K562 (cell line): ENCODE data around the gene TULP4. TPM values are rescaled to one million over a fixed set of nuclear protein-coding genes. Genes with fewer than 3 reads are reported as not detected.

Source experiments
- ATAC-seq: fragments of 200-7000 bp; cut with Tn5 transposase; 3 replicates; pipeline ENCODE4 v1.9.1; 2020; ENCODE audit warnings: moderate library complexity
- BruUV-seq: library from RNA; stranded (reverse); fragments of 400-500 nt; replicated peaks from 2 replicates; lab custom pipeline; 2021; lab: Mats Ljungman, UMichigan
- CTCF ChIA-PET: fragments of 300-600 bp; formaldehyde crosslinking; extraction: SDS; loops from one replicate; lab custom pipeline; 2021; ENCODE audit warnings: low intra/inter-chr PET ratio; lab: Yijun Ruan, JAX
- POLR2A ChIA-PET: fragments of 300-600, 350-650 bp; sonication (Branson Sonifier 250); formaldehyde crosslinking; extraction: SDS; loops from one replicate; lab custom pipeline; 2021; ENCODE audit warnings: antibody characterized with exemption, inconsistent platforms; lab: Yijun Ruan, JAX
- DNase-seq, 4 experiments: peaks; one replicate each; pipeline versions ENCODE4 v3.0.0 to v3.0.0-alpha.2; 2011 to 2018; ENCODE audit warnings: low spot score in 3 of 4, mixed read lengths in 3 of 4; ENCODE audit errors: extremely low read depth in 1 of 4
- FAIRE-seq: peaks from 2 replicates; lab custom pipeline; 2011; peaks lifted over from hg19 to GRCh38; lab: Jason Lieb, UNC
- H2AFZ ChIP-seq: 2 replicates; pipeline ENCODE4 v1.6.0; 2011; ENCODE audit warnings: low read depth, low read length, control low read depth, inconsistent platforms
- H3K27ac ChIP-seq: fragments of 200-600 bp; 3 replicates; pipeline ENCODE4 v1.8.0; 2011; ENCODE audit warnings: low read depth, mild to moderate bottlenecking, control low read depth, inconsistent platforms, low read length, moderate library complexity, mixed read lengths; ENCODE audit errors: extremely low read depth
- H3K27me3 ChIP-seq, 2 experiments: fragments of 300-600 bp in 1 of 2; 2 replicates in 1 of 2; 3 replicates in 1 of 2; pipeline versions ENCODE4 v1.6.0 to v1.8.0; 2011; ENCODE audit warnings: inconsistent platforms in 2 of 2, low read length in 2 of 2, mild to moderate bottlenecking in 1 of 2, mixed read lengths in 1 of 2, moderate library complexity in 1 of 2; ENCODE audit not compliant: control insufficient read depth in 2 of 2, insufficient read depth in 2 of 2
- H3K36me3 ChIP-seq: fragments of 300-600 bp; 3 replicates; pipeline ENCODE4 v1.8.0; 2011; ENCODE audit warnings: mild to moderate bottlenecking, low read length, inconsistent platforms; ENCODE audit not compliant: control insufficient read depth, insufficient read depth
- H3K4me1 ChIP-seq, 2 experiments: fragments of 200-600 bp in 1 of 2; replicated peaks in 1 of 2; 2 replicates in 1 of 2; 3 replicates in 1 of 2; pipeline versions ENCODE4 v1.5.1 to v1.8.0; 2011; ENCODE audit warnings: inconsistent platforms in 2 of 2, low read length in 2 of 2, mild to moderate bottlenecking in 1 of 2, mixed read lengths in 1 of 2, moderate library complexity in 1 of 2; ENCODE audit not compliant: control insufficient read depth in 2 of 2, insufficient read depth in 2 of 2
- H3K4me2 ChIP-seq: 2 replicates; pipeline ENCODE4 v1.6.1; 2011; ENCODE audit warnings: low read length, control low read depth, inconsistent platforms, mixed read lengths; ENCODE audit not compliant: insufficient read depth
- H3K4me3 ChIP-seq: fragments of 200-600 bp; sonication (generic), shearing (Covaris generic); 2 replicates; pipeline ENCODE4 v1.5.1; 2016; ENCODE audit warnings: control low read depth, inconsistent platforms
- H3K79me2 ChIP-seq: fragments of 200-600 bp; 3 replicates; pipeline ENCODE4 v1.8.0; 2011; ENCODE audit warnings: low read length, inconsistent platforms; ENCODE audit not compliant: control insufficient read depth, insufficient read depth
- H3K9ac ChIP-seq, 2 experiments: 2 replicates each; pipeline versions ENCODE4 v1.6.0 to v1.6.1; 2011; ENCODE audit warnings: low read depth in 2 of 2, low read length in 2 of 2, control low read depth in 1 of 2, inconsistent platforms in 1 of 2, mild to moderate bottlenecking in 1 of 2, mixed read lengths in 1 of 2; ENCODE audit not compliant: insufficient read depth in 1 of 2
- H3K9me1 ChIP-seq: one replicate; pipeline ENCODE4 v1.6.0; 2011; ENCODE audit warnings: inconsistent platforms, mild to moderate bottlenecking, low read length, moderate library complexity; ENCODE audit not compliant: control insufficient read depth, insufficient read depth
- H3K9me3 ChIP-seq: replicated peaks from 2 replicates; pipeline ENCODE4 v1.5.1; 2011; ENCODE audit warnings: low read depth, low read length, inconsistent platforms; ENCODE audit not compliant: control insufficient read depth, insufficient read depth
- H4K20me1 ChIP-seq: replicated peaks from 2 replicates; pipeline ENCODE4 v1.6.1; 2011; ENCODE audit warnings: low read length, inconsistent platforms, mixed read lengths; ENCODE audit not compliant: control insufficient read depth, insufficient read depth
- BDP1 ChIP-seq: IDR thresholded peaks from 3 replicates; pipeline ENCODE4 v1.6.1; 2011; ENCODE audit not compliant: insufficient read length, insufficient read depth
- E2F3 ChIP-seq: fragments of 250-450 bp; sonication (Bioruptor Pico); IDR thresholded peaks from 2 replicates; pipeline ENCODE4 v1.4.0; 2020; ENCODE audit warnings: mild to moderate bottlenecking
- HDAC3 ChIP-seq: fragments of 450-650 bp; IDR thresholded peaks from 2 replicates; pipeline ENCODE4 v1.6.1; 2018; ENCODE audit warnings: borderline replicate concordance, mild to moderate bottlenecking, moderate library complexity; ENCODE audit not compliant: partially characterized antibody
- HDAC6 ChIP-seq: IDR thresholded peaks from 2 replicates; pipeline ENCODE4 v1.6.1; 2012; ENCODE audit warnings: low read depth, mild to moderate bottlenecking, control low read depth, inconsistent platforms, low read length, moderate library complexity
- HDGF ChIP-seq: fragments of 450-650 bp; IDR thresholded peaks from 2 replicates; pipeline ENCODE4 v1.6.1; 2016
- KLF16 ChIP-seq: IDR thresholded peaks from 2 replicates; pipeline ENCODE4 v1.6.1; 2016; ENCODE audit warnings: antibody characterized with exemption
- LCOR ChIP-seq: sonication (generic); formaldehyde crosslinking; IDR thresholded peaks from 2 replicates; pipeline ENCODE4 v1.8.0; 2022; ENCODE audit warnings: mild to moderate bottlenecking, missing genetic modification reagents
- NELFE ChIP-seq: IDR thresholded peaks from 2 replicates; pipeline ENCODE4 v1.6.1; 2011; ENCODE audit warnings: mild to moderate bottlenecking; ENCODE audit not compliant: insufficient read depth, insufficient read length
- NFATC3 ChIP-seq: fragments of 450-650 bp; IDR thresholded peaks from 2 replicates; pipeline ENCODE4 v1.6.1; 2017; ENCODE audit warnings: mild to moderate bottlenecking
- NR4A1 ChIP-seq, 2 experiments: fragments of 250-450 bp in 1 of 2; fragments of 450-650 bp in 1 of 2; sonication (Bioruptor Pico) in 1 of 2; IDR thresholded peaks; 2 replicates each; pipeline versions ENCODE4 v1.4.0 to v1.6.1; 2016 to 2020; ENCODE audit warnings: mild to moderate bottlenecking in 2 of 2, missing compliant biosample characterization in 1 of 2, missing genetic modification characterization in 1 of 2, moderate library complexity in 1 of 2
- NRF1 ChIP-seq, 2 experiments: fragments of 450-650 bp; IDR thresholded peaks in 1 of 2; conservative IDR thresholded peaks in 1 of 2; 2 replicates each; pipeline ENCODE4 v1.6.1; 2014; ENCODE audit warnings: mild to moderate bottlenecking in 2 of 2
- RAD51 ChIP-seq: fragments of 450-650 bp; IDR thresholded peaks from 2 replicates; pipeline ENCODE4 v1.7.1; 2016; ENCODE audit warnings: low read depth, mild to moderate bottlenecking, borderline replicate concordance
- RUNX1 ChIP-seq: sonication (generic); IDR thresholded peaks from 2 replicates; pipeline ENCODE4 v1.6.1; 2016; ENCODE audit warnings: antibody characterized with exemption, low read depth
- SPI1 ChIP-seq: IDR thresholded peaks from 2 replicates; pipeline ENCODE4 v1.6.1; 2011; ENCODE audit warnings: low read depth, low read length, control low read depth, borderline replicate concordance
- TEAD1 ChIP-seq, 2 experiments: fragments of 450-650 bp in 1 of 2; sonication (generic) in 1 of 2; formaldehyde crosslinking; IDR thresholded peaks; 2 replicates each; pipeline versions ENCODE4 v1.4.0 to v1.8.0; 2020 to 2022; ENCODE audit warnings: mild to moderate bottlenecking in 2 of 2, missing genetic modification reagents in 1 of 2
- TFAM ChIP-seq: fragments of 250-450 bp; sonication (Bioruptor Pico); conservative IDR thresholded peaks from 2 replicates; pipeline ENCODE4 v1.5.0; 2021; ENCODE audit warnings: mild to moderate bottlenecking, moderate library complexity
- ZNF165 ChIP-seq: fragments of 250-450 bp; sonication (Bioruptor Pico); IDR thresholded peaks from 2 replicates; pipeline ENCODE4 v1.4.0; 2020; ENCODE audit warnings: borderline replicate concordance
- ZNF551 ChIP-seq: fragments of 250-450 bp; sonication (Bioruptor Pico); IDR thresholded peaks from 2 replicates; pipeline ENCODE4 v1.5.0; 2021; ENCODE audit warnings: mild to moderate bottlenecking, moderate library complexity
- ZNF696 ChIP-seq: fragments of 250-450 bp; sonication (Bioruptor Pico); conservative IDR thresholded peaks from 2 replicates; pipeline ENCODE4 v1.4.0; 2020; ENCODE audit warnings: mild to moderate bottlenecking, moderate library complexity
- WGBS: fragments of 100-300 bp; shearing (Covaris generic); methylation state at CpG from one replicate; pipeline ENCODE4 v1.1.6; 2016; ENCODE audit warnings: low coverage, mixed read lengths; ENCODE audit not compliant: insufficient coverage; ENCODE audit errors: missing lambda C conversion rate; 5-methylcytosine and 5-hydroxymethylcytosine counted together
- in situ Hi-C: fragments of 300-500 bp; cut with MboI; formaldehyde crosslinking; loops from 4 replicates; pipeline ENCODE4 v1.15.0; 2018; ENCODE audit warnings: inconsistent platforms, mixed read lengths
- intact Hi-C: fragments of 100-400 bp; cut with micrococcal nuclease; formaldehyde crosslinking; loops from 2 replicates; pipeline ENCODE4 v1.14.2; 2022
- polyA plus RNA-seq, 8 experiments: library from polyadenylated mRNA; depleted of rRNA in 4 of 8; stranded (reverse) in 5 of 8; unstranded in 3 of 8; fragments of >200 nt; fragmentation: Nextera tagmentation in 2 of 8; fragmentation: Illumina TruSeq in 1 of 8; extraction: Ambion mirVana in 2 of 8; extraction: Trizol in 1 of 8; gene quantifications; 2 replicates each; pipeline versions ENCODE4 v1.2.1 to v1.2.3, GENCODE V29; 2011 to 2014; ENCODE audit warnings: inconsistent platforms in 1 of 8, missing spikeins in 1 of 8
- total RNA-seq, 7 experiments: library from RNA; depleted of rRNA in 6 of 7; stranded (reverse); fragments of >200 nt in 6 of 7; fragmentation: Illumina TruSeq in 2 of 7; extraction: Trizol in 2 of 7; gene quantifications; 2 replicates each; pipeline versions ENCODE4 v1.2.1 to v1.2.3, GENCODE V29; 2011 to 2021; ENCODE audit warnings: low replicate concordance in 1 of 7
- TF ChIP-seq, protein P1 (sequence below): fragments of 250-450 bp; sonication (Bioruptor Pico); IDR thresholded peaks from 2 replicates; pipeline ENCODE4 v1.5.0; 2021
- TF ChIP-seq, protein P2 (sequence below): IDR thresholded peaks from 2 replicates; pipeline ENCODE4 v1.6.1; 2011; ENCODE audit not compliant: insufficient read length; ENCODE audit errors: extremely low read depth

The TULP4 gene
- total and polyA plus RNA-seq, 9 of the 15 experiments (the other 6 are each of a cell fraction or from before 2014, with no cell fraction given) = 1.2 to 50.4 (median 11.0) TPM

DNA sequence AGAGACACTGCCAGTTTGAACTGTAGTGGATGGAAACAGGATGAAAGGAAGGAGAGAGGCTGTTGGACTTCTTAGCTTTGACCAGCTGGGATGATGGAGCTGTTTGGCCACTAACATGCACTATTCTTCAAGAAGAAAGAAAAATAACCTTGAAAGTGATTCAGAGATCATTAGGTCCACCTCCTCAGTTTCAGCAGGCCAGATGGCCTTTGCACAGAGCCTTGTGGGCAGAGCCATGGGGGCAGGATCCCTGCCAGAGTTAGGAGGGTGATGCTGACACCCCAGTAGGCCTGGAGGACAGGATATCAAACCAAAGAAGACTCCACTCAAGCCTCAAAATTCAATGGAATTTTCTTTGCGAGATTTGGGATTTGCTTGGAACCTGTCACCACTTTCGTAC is 173.2 kb downstream of the TULP4 start (continued):
- TF ChIP-seq, protein P1, sequence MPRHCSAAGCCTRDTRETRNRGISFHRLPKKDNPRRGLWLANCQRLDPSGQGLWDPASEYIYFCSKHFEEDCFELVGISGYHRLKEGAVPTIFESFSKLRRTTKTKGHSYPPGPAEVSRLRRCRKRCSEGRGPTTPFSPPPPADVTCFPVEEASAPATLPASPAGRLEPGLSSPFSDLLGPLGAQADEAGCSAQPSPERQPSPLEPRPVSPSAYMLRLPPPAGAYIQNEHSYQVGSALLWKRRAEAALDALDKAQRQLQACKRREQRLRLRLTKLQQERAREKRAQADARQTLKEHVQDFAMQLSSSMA = no peak
- TF ChIP-seq NELFE = no peak
- TF ChIP-seq HDAC3 = no peak
- TF ChIP-seq HDGF = no peak
- no peak for TF ChIP-seq SPI1

DNA sequence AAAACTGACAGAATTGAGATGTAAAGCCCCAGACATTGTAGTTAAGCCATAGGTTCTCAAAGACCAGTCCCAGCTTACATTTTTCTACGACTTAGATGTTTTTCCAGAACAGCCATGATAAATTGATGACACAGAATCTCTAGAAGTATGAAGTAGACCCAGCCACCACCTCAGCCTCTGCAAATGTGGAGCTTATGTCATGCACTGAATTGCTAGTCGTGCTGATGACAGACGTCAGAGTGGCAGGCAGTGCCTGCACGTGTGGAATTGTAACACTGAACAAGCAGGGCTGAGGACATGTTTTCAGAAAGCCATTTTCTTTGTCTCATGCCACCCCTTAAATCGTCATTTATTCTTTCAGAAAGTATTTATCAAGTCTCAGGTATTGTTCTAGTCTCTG is 175.2 kb downstream of the TULP4 start:
- in situ Hi-C loops (no loop called here), intact Hi-C loops (no loop called here)
- H3K9me1 ChIP-seq = no peaks in the 10 kb centered on the region
- H3K9me3 ChIP-seq = no peaks in the 10 kb centered on the region
- FAIRE-seq (no peak), DNase-seq (no peak), ATAC-seq (no peak)
- H3K79me2 ChIP-seq = no peaks in the 10 kb centered on the region
- H3K4me1 ChIP-seq = no peaks in the 10 kb centered on the region
- no peak overlapping the region for H3K27ac ChIP-seq
- H3K4me3 ChIP-seq = no peak overlapping the region
- no peaks in the 10 kb centered on the region for H3K36me3 ChIP-seq
- 52% methylated on average over 5 of the region's 5 CpGs for WGBS
- no peaks in the 10 kb centered on the region for H3K27me3 ChIP-seq
- H3K9ac ChIP-seq = no peak overlapping the region
- no peaks in the 10 kb centered on the region for H4K20me1 ChIP-seq
- POLR2A ChIA-PET = interaction anchor here (0.7 to 1.5 kb wide), 3 partner anchors 9 to 20 kb away, joined by 3 to 4 read pairs (median 3); no protein-coding TSS in a partner anchor
- no TSS peak for BruUV-seq
- H3K4me2 ChIP-seq = no peak overlapping the region
- no peak overlapping the region for H2AFZ ChIP-seq
- CTCF ChIA-PET = no interaction called here
- no peak for TF ChIP-seq TFAM (CRISPR knock-in tag)
- TF ChIP-seq RUNX1 = no peak
- no peak for TF ChIP-seq NR4A1 (CRISPR knock-in tag; IDR thresholded peaks at IDR 0.05)
- TF ChIP-seq NR4A1 (tag; IDR thresholded peaks at IDR 0.05) = no peak
- no peak for TF ChIP-seq NFATC3
- TF ChIP-seq KLF16 = no peak
- no peak for TF ChIP-seq ZNF696 (CRISPR knock-in tag)
- TF ChIP-seq HDAC6 = no peak
- TF ChIP-seq BDP1 = no peak
- no peak for TF ChIP-seq LCOR
- no peak for TF ChIP-seq ZNF551 (CRISPR knock-in tag)
- TF ChIP-seq RAD51 = no peak
- no peak for TF ChIP-seq TEAD1 (CRISPR knock-in tag; IDR thresholded peaks at IDR 0.05)
- TF ChIP-seq ZNF165 (CRISPR knock-in tag) = no peak
- TF ChIP-seq, protein P2, sequence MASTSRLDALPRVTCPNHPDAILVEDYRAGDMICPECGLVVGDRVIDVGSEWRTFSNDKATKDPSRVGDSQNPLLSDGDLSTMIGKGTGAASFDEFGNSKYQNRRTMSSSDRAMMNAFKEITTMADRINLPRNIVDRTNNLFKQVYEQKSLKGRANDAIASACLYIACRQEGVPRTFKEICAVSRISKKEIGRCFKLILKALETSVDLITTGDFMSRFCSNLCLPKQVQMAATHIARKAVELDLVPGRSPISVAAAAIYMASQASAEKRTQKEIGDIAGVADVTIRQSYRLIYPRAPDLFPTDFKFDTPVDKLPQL = no peak
- no peak for TF ChIP-seq NRF1 (conservative IDR thresholded peaks at IDR 0.05 in 1 of 2, IDR thresholded peaks at IDR 0.05 in 1 of 2)
- TF ChIP-seq E2F3 (CRISPR knock-in tag) = no peak
